OCI-LY3 (cell line): ENCODE measurements around the gene SLC25A47.

ENCODE experiments used
- H2AFZ ChIP-seq: fragments of 200-600, 300-600 bp; shearing (Covaris generic); 2 replicates; pipeline ENCODE4 v1.6.0; 2014; ENCODE audit warnings: antibody characterized with exemption, low read depth, low read length
- H3K27ac ChIP-seq: fragments of 200-600, 300-600 bp; sonication (generic); 2 replicates; pipeline ENCODE4 v1.5.1; 2014; ENCODE audit warnings: mild to moderate bottlenecking, low read length, moderate library complexity, mixed read lengths
- H3K27me3 ChIP-seq: fragments of 200-600, 300-600 bp; sonication (generic); 2 replicates; pipeline ENCODE4 v1.6.1; 2014; ENCODE audit warnings: low read depth, low read length, mixed read lengths
- H3K36me3 ChIP-seq: fragments of 200-600, 300-600 bp; sonication (generic); replicated peaks from 2 replicates; pipeline ENCODE3; 2014; ENCODE audit warnings: low read depth, low read length, mixed read lengths
- H3K4me1 ChIP-seq: fragments of 300-600, 200-600 bp; sonication (generic); 2 replicates; pipeline ENCODE4 v1.6.1; 2014; ENCODE audit warnings: low read length, mixed read lengths
- H3K4me2 ChIP-seq: fragments of 200-600, 300-600 bp; sonication (generic); 2 replicates; pipeline ENCODE4 v1.6.1; 2014; ENCODE audit warnings: low read length, mixed read lengths
- H3K4me3 ChIP-seq: fragments of 300-600, 200-600 bp; sonication (generic); 2 replicates; pipeline ENCODE4 v1.5.1; 2014; ENCODE audit warnings: antibody characterized with exemption, mild to moderate bottlenecking, low read length, moderate library complexity
- H3K79me2 ChIP-seq: fragments of 300-600, 200-600 bp; shearing (Covaris generic); 2 replicates; pipeline ENCODE4 v1.6.1; 2014; ENCODE audit warnings: mild to moderate bottlenecking, low read length, mixed read lengths
- H3K9ac ChIP-seq: fragments of 300-600, 200-600 bp; shearing (Covaris generic); 2 replicates; pipeline ENCODE4 v1.6.0; 2014; ENCODE audit warnings: mild to moderate bottlenecking, low read length, moderate library complexity
- H3K9me3 ChIP-seq: fragments of 200-600, 300-600 bp; shearing (Covaris generic); 2 replicates; pipeline ENCODE4 v1.6.1; 2014; ENCODE audit warnings: low read length, mixed read lengths; ENCODE audit not compliant: insufficient read depth
- H4K20me1 ChIP-seq: fragments of 200-600, 300-600 bp; sonication (generic); 2 replicates; pipeline ENCODE4 v1.6.1; 2016; ENCODE audit warnings: low read length, mixed read lengths; ENCODE audit not compliant: insufficient read depth
- CTCF ChIP-seq: fragments of 200-600, 300-600 bp; sonication (generic); IDR thresholded peaks from 2 replicates; pipeline ENCODE4 v1.5.1; 2014; ENCODE audit warnings: antibody characterized with exemption, low read length, low read depth
- EZH2phosphoT487 ChIP-seq: fragments of 200-600 bp; shearing (Covaris generic); IDR thresholded peaks from 2 replicates; pipeline ENCODE4 v1.6.1; 2018; ENCODE audit warnings: antibody characterized with exemption, mixed run types, low read depth

The SLC25A47 gene

GRCh38 chr14:100322138-100322957 lies 791 bp upstream of the SLC25A47 start:
- H3K4me3 ChIP-seq, result no peak overlapping the region
- no peak overlapping the region for H3K27ac ChIP-seq
- H4K20me1 ChIP-seq, result no peaks in the 10 kb centered on the region
- H3K36me3 ChIP-seq, result no peaks in the 10 kb centered on the region
- no peak for TF ChIP-seq CTCF
- no peak for TF ChIP-seq EZH2phosphoT487
- no peak overlapping the region for H2AFZ ChIP-seq
- no peak overlapping the region for H3K9ac ChIP-seq
- H3K4me1 ChIP-seq, result peaks cover 9% of the 10 kb centered on the region
- H3K79me2 ChIP-seq, result no peaks in the 10 kb centered on the region
- H3K4me2 ChIP-seq, result no peak overlapping the region
- H3K9me3 ChIP-seq, result no peaks in the 10 kb centered on the region
- no peaks in the 10 kb centered on the region for H3K27me3 ChIP-seq

GRCh38 chr14:100323942-100324307 lies 786 bp downstream of the SLC25A47 start:
- Histone ChIP-seq H3K27me3 (no peaks in the 10 kb centered on the region), H4K20me1 (no peaks in the 10 kb centered on the region), H3K9me3 (no peaks in the 10 kb centered on the region), H3K79me2 (no peaks in the 10 kb centered on the region), H3K9ac (no peak overlapping the region), H2AFZ (no peak overlapping the region), H3K4me2 (no peak overlapping the region), H3K27ac (no peak overlapping the region), H3K36me3 (no peaks in the 10 kb centered on the region), H3K4me3 (no peak overlapping the region), H3K4me1 (no peaks in the 10 kb centered on the region)
- TF ChIP-seq CTCF (no peak), EZH2phosphoT487 (no peak)

GRCh38 chr14:100325231-100325632 lies 2.1 kb downstream of the SLC25A47 start:
- Histone ChIP-seq H3K9me3 (no peaks in the 10 kb centered on the region), H4K20me1 (no peaks in the 10 kb centered on the region), H3K27me3 (no peaks in the 10 kb centered on the region), H3K4me2 (no peak overlapping the region), H3K36me3 (no peaks in the 10 kb centered on the region), H2AFZ (no peak overlapping the region), H3K4me3 (no peak overlapping the region), H3K4me1 (no peaks in the 10 kb centered on the region), H3K79me2 (no peaks in the 10 kb centered on the region), H3K27ac (no peak overlapping the region), H3K9ac (no peak overlapping the region)
- TF ChIP-seq CTCF (no peak), EZH2phosphoT487 (no peak)

- Histone ChIP-seq H3K27ac (no peak overlapping the region), H3K4me2 (no peak overlapping the region), H3K9me3 (no peaks in the 10 kb centered on the region), H3K27me3 (no peaks in the 10 kb centered on the region), H2AFZ (no peak overlapping the region), H3K4me3 (no peak overlapping the region), H4K20me1 (no peaks in the 10 kb centered on the region), H3K9ac (no peak overlapping the region), H3K79me2 (no peaks in the 10 kb centered on the region), H3K4me1 (no peaks in the 10 kb centered on the region), H3K36me3 (no peaks in the 10 kb centered on the region)
- no peak for TF ChIP-seq CTCF
- no peak for TF ChIP-seq EZH2phosphoT487
These were observed 2.8 kb downstream of the SLC25A47 start for GRCh38 chr14:100325958-100326357.
